GM18511 (cell line): ENCODE data around the gene MAGEB17.
"Not testable (repeated sequence)": the region's sequence is repeated elsewhere in the genome, so short reads cannot be mapped to it uniquely, and the experiment has no call there.

Experiments
- ATAC-seq: cut with Tn5 transposase; IDR thresholded peaks from one replicate; pipeline ENCODE4 v1.9.1; 2021; ENCODE audit warnings: mild to moderate bottlenecking, moderate library complexity; ENCODE audit not compliant: unreplicated experiment

Gene MAGEB17

GRCh38 chrX:16167181-16167580 lies at the start of gene MAGEB17:
TSS of gene MAGEB17 (plus strand) at chrX:16167481. CDS start at chrX:16170383, 2,902 bp downstream.
- ATAC-seq: no peak

- ATAC-seq: peak; percentile 88
Measured at GRCh38 chrX:16119353-16120220, 47.7 kb upstream of the MAGEB17 start.

- no peak for ATAC-seq
Measured at GRCh38 chrX:16120431-16120830, 46.9 kb upstream of the MAGEB17 start.

GRCh38 chrX:16123222-16123786 lies 44.0 kb upstream of the MAGEB17 start, which contains the start of gene GRPR:
TSS of gene GRPR (plus strand) at chrX:16123565. CDS start at chrX:16123954, 389 bp downstream.
- peak; percentile 59 for ATAC-seq

- no peak for ATAC-seq
Measured at GRCh38 chrX:16124201-16124600, 43.1 kb upstream of the MAGEB17 start.

GRCh38 chrX:16125520-16126149 lies 41.6 kb upstream of the MAGEB17 start:
- ATAC-seq: no peak

- no peak for ATAC-seq
Measured at GRCh38 chrX:16130707-16131106, 36.6 kb upstream of the MAGEB17 start.

GRCh38 chrX:16134936-16135335 lies 32.3 kb upstream of the MAGEB17 start:
- no peak for ATAC-seq

- no peak for ATAC-seq
Measured at GRCh38 chrX:16136080-16136479, 31.2 kb upstream of the MAGEB17 start.

- ATAC-seq: peak; percentile 83
Measured at GRCh38 chrX:16137416-16138107, 29.7 kb upstream of the MAGEB17 start.

GRCh38 chrX:16138108-16138427 lies 29.2 kb upstream of the MAGEB17 start:
- ATAC-seq: peak; percentile 52

- ATAC-seq: no peak
Measured at GRCh38 chrX:16140448-16140847, 26.8 kb upstream of the MAGEB17 start.

- no peak for ATAC-seq
Measured at GRCh38 chrX:16140983-16141382, 26.3 kb upstream of the MAGEB17 start.

- ATAC-seq: no peak
Measured at GRCh38 chrX:16141422-16142245, 25.6 kb upstream of the MAGEB17 start.

GRCh38 chrX:16142246-16142558 lies 25.1 kb upstream of the MAGEB17 start:
- ATAC-seq: no peak

- ATAC-seq: no peak
Measured at GRCh38 chrX:16143968-16144367, 23.3 kb upstream of the MAGEB17 start.

- no peak for ATAC-seq
Measured at GRCh38 chrX:16144420-16144819, 22.9 kb upstream of the MAGEB17 start.

- not testable (repeated sequence) for ATAC-seq
Measured at GRCh38 chrX:16145093-16145492, 22.2 kb upstream of the MAGEB17 start.

GRCh38 chrX:16145656-16146055 lies 21.6 kb upstream of the MAGEB17 start:
- no peak for ATAC-seq

- no peak for ATAC-seq
Measured at GRCh38 chrX:16148896-16149295, 18.4 kb upstream of the MAGEB17 start.
